BE2C (cell line): ENCODE results near the gene CCR5.

Experiments
- DNase-seq: peaks from one replicate; pipeline ENCODE4 v3.0.0-alpha.2; 2020
- H3K27me3 ChIP-seq: fragments of 250-450 bp; sonication (Bioruptor Pico); 2 replicates; pipeline ENCODE4 v1.5.1; 2020; ENCODE audit warnings: mild to moderate bottlenecking
- H3K36me3 ChIP-seq: fragments of 250-450 bp; sonication (Bioruptor Pico); 2 replicates; pipeline ENCODE4 v1.5.1; 2020; ENCODE audit warnings: mild to moderate bottlenecking
- H3K4me1 ChIP-seq: fragments of 250-450 bp; sonication (Bioruptor Pico); 2 replicates; pipeline ENCODE4 v1.5.1; 2020
- H3K4me3 ChIP-seq: 2 replicates; pipeline ENCODE4 v1.5.1; 2011; ENCODE audit warnings: low read depth, low read length
- H3K9me3 ChIP-seq: fragments of 250-450 bp; sonication (Bioruptor Pico); 2 replicates; pipeline ENCODE4 v1.5.1; 2020
- CTCF ChIP-seq: IDR thresholded peaks from 2 replicates; pipeline ENCODE4 v1.5.1; 2012; ENCODE audit warnings: mild to moderate bottlenecking, low read depth, low read length

Gene CCR5

GRCh38 chr3:46356276-46356675, 14.5 kb upstream of the CCR5 start:
- H3K27me3 ChIP-seq, result no peaks in the 10 kb centered on the region
- no peak for DNase-seq
- H3K36me3 ChIP-seq, result no peaks in the 10 kb centered on the region
- no peak overlapping the region for H3K4me3 ChIP-seq
- no peak for TF ChIP-seq CTCF
- H3K9me3 ChIP-seq, result no peaks in the 10 kb centered on the region
- no peaks in the 10 kb centered on the region for H3K4me1 ChIP-seq

DNA sequence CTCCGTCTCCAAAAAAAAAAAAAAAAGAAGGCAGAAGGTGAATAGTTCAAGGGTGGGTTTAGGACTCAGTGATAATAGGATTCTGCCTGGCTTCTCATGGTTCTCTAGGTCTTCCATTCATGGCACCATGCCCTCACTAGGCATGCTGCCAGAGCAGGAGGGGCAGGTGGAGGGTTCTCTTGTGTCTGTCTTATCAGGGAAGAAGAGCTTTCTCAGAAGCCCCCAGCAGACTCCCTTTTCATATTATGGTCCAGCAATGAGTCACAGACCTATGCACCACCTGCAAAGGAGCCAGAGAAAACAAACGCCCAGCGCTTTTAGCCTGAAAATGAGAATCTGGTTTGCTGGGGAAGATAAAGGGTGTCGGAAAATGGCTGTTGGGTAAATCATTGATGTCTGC, 13.8 kb upstream of the CCR5 start:
- Histone ChIP-seq H3K4me1 (no peaks in the 10 kb centered on the region), H3K9me3 (no peaks in the 10 kb centered on the region), H3K27me3 (no peaks in the 10 kb centered on the region), H3K36me3 (no peaks in the 10 kb centered on the region), H3K4me3 (no peak overlapping the region)
- DNase-seq, result no peak
- TF ChIP-seq CTCF, result no peak

DNA sequence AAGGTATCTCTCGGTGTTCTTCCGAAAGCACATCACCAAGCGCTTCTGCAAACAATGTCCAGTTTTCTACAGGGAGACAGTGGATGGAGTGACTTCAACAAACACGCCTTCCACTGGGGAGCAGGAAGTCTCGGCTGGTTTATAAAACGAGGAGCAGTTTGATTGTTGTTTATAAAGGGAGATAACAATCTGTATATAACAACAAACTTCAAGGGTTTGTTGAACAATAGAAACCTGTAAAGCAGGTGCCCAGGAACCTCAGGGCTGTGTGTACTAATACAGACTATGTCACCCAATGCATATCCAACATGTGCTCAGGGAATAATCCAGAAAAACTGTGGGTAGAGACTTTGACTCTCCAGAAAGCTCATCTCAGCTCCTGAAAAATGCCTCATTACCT, 12.3 kb upstream of the CCR5 start:
- no peaks in the 10 kb centered on the region for H3K9me3 ChIP-seq
- DNase-seq, result no peak
- no peaks in the 10 kb centered on the region for H3K27me3 ChIP-seq
- H3K36me3 ChIP-seq, result no peaks in the 10 kb centered on the region
- no peaks in the 10 kb centered on the region for H3K4me1 ChIP-seq
- H3K4me3 ChIP-seq, result no peak overlapping the region
- TF ChIP-seq CTCF, result no peak

DNA sequence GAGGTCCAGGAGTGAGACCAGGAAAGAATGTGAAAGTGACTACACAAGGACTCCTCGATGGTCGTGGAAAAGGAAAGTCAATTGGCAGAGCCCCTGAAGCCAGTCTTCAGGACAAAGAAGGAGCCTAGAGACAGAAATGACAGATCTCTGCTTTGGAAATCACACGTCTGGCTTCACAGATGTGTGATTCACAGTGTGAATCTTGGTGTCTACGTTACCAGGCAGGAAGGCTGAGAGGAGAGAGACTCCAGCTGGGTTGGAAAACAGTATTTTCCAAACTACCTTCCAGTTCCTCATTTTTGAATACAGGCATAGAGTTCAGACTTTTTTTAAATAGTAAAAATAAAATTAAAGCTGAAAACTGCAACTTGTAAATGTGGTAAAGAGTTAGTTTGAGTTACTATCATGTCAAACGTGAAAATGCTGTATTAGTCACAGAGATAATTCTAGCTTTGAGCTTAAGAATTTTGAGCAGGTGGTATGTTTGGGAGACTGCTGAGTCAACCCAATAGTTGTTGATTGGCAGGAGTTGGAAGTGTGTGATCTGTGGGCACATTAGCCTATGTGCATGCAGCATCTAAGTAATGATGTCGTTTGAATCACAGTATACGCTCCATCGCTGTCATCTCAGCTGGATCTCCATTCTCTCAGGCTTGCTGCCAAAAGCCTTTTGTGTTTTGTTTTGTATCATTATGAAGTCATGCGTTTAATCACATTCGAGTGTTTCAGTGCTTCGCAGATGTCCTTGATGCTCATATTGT, 10.8 kb upstream of the CCR5 start:
- no peak for DNase-seq
- H3K4me3 ChIP-seq, result no peak overlapping the region
- H3K4me1 ChIP-seq, result no peaks in the 10 kb centered on the region
- H3K9me3 ChIP-seq, result no peaks in the 10 kb centered on the region
- H3K36me3 ChIP-seq, result no peaks in the 10 kb centered on the region
- TF ChIP-seq CTCF, result no peak
- H3K27me3 ChIP-seq, result no peaks in the 10 kb centered on the region

DNA sequence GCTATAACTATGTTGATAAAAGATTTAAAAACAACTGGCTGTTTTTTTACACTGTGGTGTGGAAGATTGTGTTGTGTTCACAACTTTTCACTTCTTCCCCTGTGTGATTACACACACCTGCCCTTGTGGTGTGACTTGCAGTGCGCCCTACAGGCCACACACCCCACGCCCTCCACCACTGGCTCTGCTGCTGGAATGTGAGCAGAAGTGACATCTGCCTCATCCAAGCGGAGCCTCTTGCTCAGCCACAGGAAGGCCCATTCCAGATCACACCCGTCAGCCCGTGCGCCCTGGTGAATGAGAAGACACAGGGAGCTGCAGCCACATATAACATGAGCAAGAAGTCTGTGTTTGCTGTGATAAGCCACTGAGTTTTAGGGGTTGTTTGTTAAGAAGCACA, 9.8 kb upstream of the CCR5 start:
- no peak for DNase-seq
- H3K9me3 ChIP-seq, result no peaks in the 10 kb centered on the region
- no peaks in the 10 kb centered on the region for H3K27me3 ChIP-seq
- H3K4me3 ChIP-seq, result no peak overlapping the region
- H3K36me3 ChIP-seq, result no peaks in the 10 kb centered on the region
- no peak for TF ChIP-seq CTCF
- no peaks in the 10 kb centered on the region for H3K4me1 ChIP-seq

- no peak for TF ChIP-seq CTCF
- no peak for DNase-seq
- Histone ChIP-seq H3K9me3 (no peaks in the 10 kb centered on the region), H3K4me1 (no peaks in the 10 kb centered on the region), H3K36me3 (no peaks in the 10 kb centered on the region), H3K27me3 (no peaks in the 10 kb centered on the region), H3K4me3 (no peak overlapping the region)
Observed at GRCh38 chr3:46361408-46362283, 9.1 kb upstream of the CCR5 start.
